GM19023 (cell line): ENCODE measurements around the gene RBM8A.

ENCODE experiments used
- ATAC-seq: cut with Tn5 transposase; IDR thresholded peaks from one replicate; pipeline ENCODE4 v1.9.1; 2021; ENCODE audit warnings: mild to moderate bottlenecking, moderate library complexity; ENCODE audit not compliant: unreplicated experiment

The RBM8A gene

GRCh38 chr1:145884675-145885074 is 42.6 kb downstream of the RBM8A start:
- ATAC-seq, result no peak

- no peak for ATAC-seq
Measured at GRCh38 chr1:145879775-145880174, 47.5 kb downstream of the RBM8A start.

GRCh38 chr1:145878724-145879123 is 48.6 kb downstream of the RBM8A start:
- no peak for ATAC-seq

- no peak for ATAC-seq
Measured at GRCh38 chr1:145877923-145878486, 49.3 kb downstream of the RBM8A start.

GRCh38 chr1:145874646-145875045 is 52.6 kb downstream of the RBM8A start:
- no peak for ATAC-seq

- ATAC-seq, result no peak
Measured at GRCh38 chr1:145871994-145872924, 55.0 kb downstream of the RBM8A start.
